Measurements from ENCODE around the gene WDFY4.

WDFY4 gene

DNA sequence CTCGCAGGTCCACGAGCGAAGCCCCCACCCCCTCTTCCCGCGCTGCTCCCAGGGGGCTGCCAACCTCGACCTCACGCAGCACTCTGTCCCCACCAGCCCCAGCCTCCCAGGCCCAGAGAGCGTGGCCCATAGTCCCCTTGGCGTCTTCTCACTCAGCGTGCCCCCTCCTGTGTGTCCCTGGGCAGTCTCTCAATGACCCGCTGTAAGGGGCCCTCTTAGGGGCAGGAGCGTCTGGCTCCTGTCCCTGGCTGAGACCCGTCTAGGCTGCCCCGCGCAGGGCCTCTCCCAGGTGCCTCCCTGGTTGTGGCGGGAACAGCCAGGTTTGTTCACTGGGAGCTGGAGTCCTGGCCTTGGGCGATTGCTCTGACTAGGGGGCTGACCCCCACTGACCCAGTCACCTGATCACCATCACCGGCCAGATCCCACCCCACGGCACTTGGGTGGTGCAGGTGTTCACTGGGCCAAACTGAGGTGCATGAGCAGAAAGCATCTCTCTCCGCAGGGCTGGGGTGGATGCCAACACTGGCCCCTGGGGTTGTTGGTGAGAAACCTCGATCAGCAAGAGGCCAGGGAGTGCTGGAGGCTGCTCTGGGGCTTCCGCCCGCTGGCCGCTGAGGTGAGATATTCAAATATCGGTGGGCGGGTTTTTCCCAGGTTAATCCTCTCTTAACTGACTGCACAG, 12.6 kb upstream of the WDFY4 start:
- Histone ChIP-seq H3K36me3 (no peaks in the 10 kb centered on the region), H3K9me3 (no peaks in the 10 kb centered on the region), H3K4me1 (no peaks in the 10 kb centered on the region), H3K4me3 (ENCODE audit: low read depth, low read length) (no peak overlapping the region), H3K27me3 (no peaks in the 10 kb centered on the region)
- TF ChIP-seq, protein P1, sequence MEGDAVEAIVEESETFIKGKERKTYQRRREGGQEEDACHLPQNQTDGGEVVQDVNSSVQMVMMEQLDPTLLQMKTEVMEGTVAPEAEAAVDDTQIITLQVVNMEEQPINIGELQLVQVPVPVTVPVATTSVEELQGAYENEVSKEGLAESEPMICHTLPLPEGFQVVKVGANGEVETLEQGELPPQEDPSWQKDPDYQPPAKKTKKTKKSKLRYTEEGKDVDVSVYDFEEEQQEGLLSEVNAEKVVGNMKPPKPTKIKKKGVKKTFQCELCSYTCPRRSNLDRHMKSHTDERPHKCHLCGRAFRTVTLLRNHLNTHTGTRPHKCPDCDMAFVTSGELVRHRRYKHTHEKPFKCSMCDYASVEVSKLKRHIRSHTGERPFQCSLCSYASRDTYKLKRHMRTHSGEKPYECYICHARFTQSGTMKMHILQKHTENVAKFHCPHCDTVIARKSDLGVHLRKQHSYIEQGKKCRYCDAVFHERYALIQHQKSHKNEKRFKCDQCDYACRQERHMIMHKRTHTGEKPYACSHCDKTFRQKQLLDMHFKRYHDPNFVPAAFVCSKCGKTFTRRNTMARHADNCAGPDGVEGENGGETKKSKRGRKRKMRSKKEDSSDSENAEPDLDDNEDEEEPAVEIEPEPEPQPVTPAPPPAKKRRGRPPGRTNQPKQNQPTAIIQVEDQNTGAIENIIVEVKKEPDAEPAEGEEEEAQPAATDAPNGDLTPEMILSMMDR (IDR thresholded peaks at IDR 0.05; ENCODE audit: low read depth, low read length) = no peak
- DNase-seq = no peak

DNA sequence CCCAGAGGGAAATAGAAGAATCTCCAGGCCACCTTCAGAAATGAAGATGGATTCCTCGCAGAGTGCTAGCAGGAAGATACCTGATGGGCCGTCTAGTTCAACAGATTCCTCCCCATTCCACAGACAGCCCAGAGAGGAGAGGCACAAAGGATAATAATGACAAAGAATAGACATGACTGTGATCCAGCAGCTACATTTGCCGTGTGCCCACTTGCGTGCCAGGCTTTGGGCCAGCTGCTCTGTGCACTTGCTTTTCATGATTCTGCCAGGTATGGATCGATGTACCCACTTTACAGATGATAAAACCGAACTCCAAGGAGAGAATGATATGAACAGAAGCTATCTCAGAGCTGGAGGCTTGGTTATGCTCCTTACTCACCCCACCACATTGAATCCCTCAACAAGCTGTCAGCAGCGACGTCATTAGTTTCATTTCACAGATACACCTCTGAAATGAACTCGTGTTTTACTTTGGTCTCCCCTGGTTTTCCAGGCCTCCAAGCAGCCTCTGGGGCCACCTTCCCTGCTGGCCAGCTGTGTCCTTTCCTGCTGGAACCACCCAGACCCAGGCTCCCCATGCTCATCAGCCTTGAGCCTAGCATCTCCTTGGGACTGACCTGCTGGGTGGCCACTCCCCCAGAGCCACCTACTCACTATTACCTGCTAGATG, 11.9 kb upstream of the WDFY4 start:
- TF ChIP-seq, protein P1 (IDR thresholded peaks at IDR 0.05; ENCODE audit: low read depth, low read length) = no peak
- Histone ChIP-seq H3K4me1 (no peaks in the 10 kb centered on the region), H3K36me3 (no peaks in the 10 kb centered on the region), H3K9me3 (no peaks in the 10 kb centered on the region), H3K4me3 (ENCODE audit: low read depth, low read length) (no peak overlapping the region), H3K27me3 (no peaks in the 10 kb centered on the region)
- DNase-seq = no peak

DNA sequence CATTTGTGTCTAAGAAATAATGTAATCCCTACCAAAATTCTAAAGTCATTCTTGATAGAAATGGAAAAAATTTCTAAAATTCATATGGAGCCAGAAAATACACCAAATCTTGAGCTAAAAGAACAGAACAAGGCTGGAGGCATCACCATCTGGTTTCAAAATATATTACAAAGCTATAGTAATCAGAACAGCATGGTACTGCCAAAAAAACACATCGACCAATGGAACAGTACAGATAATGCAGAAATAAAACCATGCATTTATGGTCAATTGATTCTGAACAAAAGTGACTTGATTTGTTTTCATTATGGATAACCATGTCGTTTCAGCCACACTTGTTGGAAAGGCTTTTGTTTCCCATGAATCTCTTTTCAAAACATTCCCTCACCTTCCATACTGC, 7.0 kb upstream of the WDFY4 start:
- H3K4me1 ChIP-seq = no peaks in the 10 kb centered on the region
- H3K27me3 ChIP-seq = no peaks in the 10 kb centered on the region
- H3K36me3 ChIP-seq = no peaks in the 10 kb centered on the region
- H3K4me3 ChIP-seq (ENCODE audit: low read depth, low read length) = no peak overlapping the region
- DNase-seq = no peak
- no peaks in the 10 kb centered on the region for H3K9me3 ChIP-seq
- TF ChIP-seq, protein P1 (IDR thresholded peaks at IDR 0.05; ENCODE audit: low read depth, low read length) = no peak

DNA sequence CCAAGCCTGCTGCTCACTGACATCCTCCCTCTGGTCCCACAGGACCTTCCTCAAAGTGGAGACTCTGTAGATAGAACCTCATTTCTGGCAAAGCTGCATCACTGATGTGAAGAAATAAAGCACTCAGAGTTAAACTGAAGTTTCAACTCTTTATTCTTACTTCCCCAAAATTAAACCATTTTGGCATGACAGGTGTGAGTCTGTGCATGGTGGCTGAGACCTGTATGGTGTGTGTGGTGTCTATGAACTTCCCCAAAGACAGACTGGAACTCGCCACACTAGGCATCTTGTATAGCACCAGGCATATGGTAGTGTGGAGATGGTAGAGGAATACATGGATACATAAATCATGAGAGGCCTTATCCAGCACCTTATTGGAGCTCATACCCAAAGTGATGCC, 6.6 kb upstream of the WDFY4 start:
- H3K9me3 ChIP-seq = no peaks in the 10 kb centered on the region
- TF ChIP-seq, protein P1 (IDR thresholded peaks at IDR 0.05; ENCODE audit: low read depth, low read length) = no peak

DNA sequence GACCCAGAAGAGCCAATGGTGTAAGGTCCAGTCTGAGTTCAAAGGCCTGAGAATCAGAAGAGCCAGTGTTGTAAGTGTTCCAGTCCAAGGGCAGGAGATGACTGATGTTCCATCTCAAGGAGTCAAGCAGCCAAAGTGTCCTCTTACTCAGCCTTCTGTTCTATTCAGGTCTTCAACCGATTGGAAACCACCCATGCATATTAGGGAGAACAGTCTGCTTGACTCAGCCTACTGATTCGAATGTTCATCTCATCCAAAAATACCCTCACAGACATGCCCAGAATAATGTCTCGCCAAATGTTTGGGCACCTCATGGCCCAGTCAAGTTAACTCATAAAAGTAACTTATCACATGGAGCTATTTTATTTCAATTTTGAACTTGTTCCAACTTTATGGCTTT, 2.9 kb upstream of the WDFY4 start:
- DNase-seq = no peak
- H3K4me3 ChIP-seq (ENCODE audit: low read depth, low read length) = no peak overlapping the region
- no peaks in the 10 kb centered on the region for H3K36me3 ChIP-seq
- no peaks in the 10 kb centered on the region for H3K27me3 ChIP-seq
- H3K4me1 ChIP-seq = no peaks in the 10 kb centered on the region
- H3K9me3 ChIP-seq = no peaks in the 10 kb centered on the region
- TF ChIP-seq, protein P1 (IDR thresholded peaks at IDR 0.05; ENCODE audit: low read depth, low read length) = no peak

More for the DNA sequence above, 6.6 kb upstream of the WDFY4 start:
- Histone ChIP-seq H3K4me3 (ENCODE audit: low read depth, low read length) (no peak overlapping the region), H3K36me3 (no peaks in the 10 kb centered on the region), H3K27me3 (no peaks in the 10 kb centered on the region), H3K4me1 (no peaks in the 10 kb centered on the region)
- DNase-seq = no peak

DNA sequence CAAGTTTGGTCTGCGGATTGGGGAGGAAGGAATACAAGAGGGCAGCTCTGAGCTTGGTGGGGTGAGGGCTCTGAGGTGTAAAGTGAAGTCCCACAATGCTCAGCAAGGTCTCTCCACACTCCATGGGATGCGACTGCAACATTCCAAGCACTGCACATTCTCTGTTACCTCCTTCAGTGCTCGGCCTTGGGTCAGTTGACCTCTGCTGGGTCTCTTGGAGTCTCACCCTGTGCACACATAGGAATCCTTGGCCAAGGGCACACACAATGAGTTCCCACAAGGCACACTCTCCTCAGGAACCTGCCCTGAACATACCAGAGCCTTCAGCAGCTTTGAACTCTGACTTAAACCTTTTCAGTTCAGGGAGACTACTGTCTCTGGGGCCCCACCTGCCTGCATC, 2.4 kb upstream of the WDFY4 start:
- Histone ChIP-seq H3K4me3 (ENCODE audit: low read depth, low read length) (no peak overlapping the region), H3K9me3 (no peaks in the 10 kb centered on the region), H3K4me1 (no peaks in the 10 kb centered on the region), H3K27me3 (no peaks in the 10 kb centered on the region), H3K36me3 (no peaks in the 10 kb centered on the region)
- TF ChIP-seq, protein P1 (IDR thresholded peaks at IDR 0.05; ENCODE audit: low read depth, low read length) = no peak
- DNase-seq = no peak
